Iris pigment epithelial cell (primary cell): Measurements from ENCODE around the gene IFT122.
"Not testable (repeated sequence)": the region's sequence is repeated elsewhere in the genome, so short reads cannot be mapped to it uniquely, and the experiment has no call there.

Experiments
- DNase-seq: peaks from one replicate; pipeline ENCODE4 v3.0.0-alpha.2; 2011; ENCODE audit warnings: low read depth

IFT122 gene

DNA sequence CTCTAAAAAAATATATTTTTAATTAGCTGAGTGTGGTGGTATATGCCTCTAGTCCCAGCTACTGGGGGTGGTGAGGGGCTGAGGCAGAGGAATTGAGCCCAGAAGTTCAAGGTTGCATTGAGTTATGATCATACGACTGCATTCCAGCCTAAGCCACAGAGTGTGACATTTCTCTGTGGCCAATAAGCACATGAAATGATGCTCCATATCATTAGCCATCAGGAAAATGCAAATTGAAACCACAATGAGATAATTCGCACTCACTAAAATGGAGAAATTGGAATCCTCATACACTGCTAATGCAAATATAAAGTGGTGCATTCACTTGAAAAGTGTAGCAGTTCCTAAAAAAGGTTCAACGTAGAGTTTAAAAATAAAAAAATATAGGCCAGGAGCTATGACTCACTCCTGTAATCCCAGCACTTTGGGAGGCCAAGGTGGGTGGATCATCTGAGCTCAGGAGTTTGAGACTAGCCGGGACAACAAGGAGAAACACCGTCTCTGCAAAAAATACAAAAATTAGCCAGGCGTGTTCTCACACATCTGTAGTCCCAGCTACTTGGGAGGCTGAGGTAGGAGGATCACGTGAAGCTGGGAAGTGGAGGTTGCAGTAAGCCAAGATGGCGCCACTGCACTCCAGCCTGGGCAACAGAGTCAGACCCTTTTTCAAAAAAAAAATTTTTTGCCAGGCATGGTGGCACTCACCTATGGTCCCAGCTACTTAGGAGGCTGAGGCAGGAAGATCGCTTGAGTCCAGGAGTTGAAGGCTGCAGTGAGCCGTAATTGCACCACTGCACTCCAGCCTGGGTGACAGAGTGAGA is 35.2 kb downstream of the IFT122 start:
- no peak for DNase-seq

DNA sequence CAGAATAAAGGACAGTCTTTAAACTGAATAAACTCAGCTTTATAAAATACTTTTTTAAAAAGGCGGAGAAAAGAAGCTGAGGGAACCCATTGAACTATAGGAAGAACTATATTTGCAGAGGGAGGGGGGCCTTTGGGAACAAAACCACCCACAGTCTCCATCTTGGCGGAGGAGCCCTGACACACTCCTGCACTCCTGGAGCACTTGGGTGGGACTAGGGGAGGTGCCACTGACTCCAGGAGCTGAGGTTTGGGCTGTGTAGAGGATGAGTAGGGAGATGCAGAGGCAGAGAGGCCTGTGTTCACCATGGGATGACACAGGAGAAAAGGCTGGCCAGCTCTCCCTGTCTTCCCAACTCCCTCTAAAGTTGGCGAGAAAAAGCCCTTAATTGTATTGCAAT is 35.8 kb downstream of the IFT122 start:
- DNase-seq: no peak

DNA sequence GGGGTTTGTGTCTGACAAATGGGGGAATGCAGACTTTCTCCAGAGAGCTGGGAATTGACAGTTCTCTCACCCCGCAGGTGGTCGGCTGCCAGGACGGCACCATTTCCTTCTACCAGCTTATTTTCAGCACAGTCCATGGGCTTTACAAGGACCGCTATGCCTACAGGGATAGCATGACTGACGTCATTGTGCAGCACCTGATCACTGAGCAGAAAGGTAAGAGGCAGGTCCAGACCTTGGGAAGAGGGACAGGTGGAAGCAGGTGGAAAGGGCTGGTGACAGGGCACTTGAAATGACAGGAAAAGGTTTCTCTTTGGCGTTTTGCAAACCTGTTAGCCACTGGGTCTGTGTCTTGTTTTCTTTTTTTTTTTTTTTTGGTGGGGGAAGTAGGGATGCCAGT is 36.6 kb downstream of the IFT122 start:
- no peak for DNase-seq

DNA sequence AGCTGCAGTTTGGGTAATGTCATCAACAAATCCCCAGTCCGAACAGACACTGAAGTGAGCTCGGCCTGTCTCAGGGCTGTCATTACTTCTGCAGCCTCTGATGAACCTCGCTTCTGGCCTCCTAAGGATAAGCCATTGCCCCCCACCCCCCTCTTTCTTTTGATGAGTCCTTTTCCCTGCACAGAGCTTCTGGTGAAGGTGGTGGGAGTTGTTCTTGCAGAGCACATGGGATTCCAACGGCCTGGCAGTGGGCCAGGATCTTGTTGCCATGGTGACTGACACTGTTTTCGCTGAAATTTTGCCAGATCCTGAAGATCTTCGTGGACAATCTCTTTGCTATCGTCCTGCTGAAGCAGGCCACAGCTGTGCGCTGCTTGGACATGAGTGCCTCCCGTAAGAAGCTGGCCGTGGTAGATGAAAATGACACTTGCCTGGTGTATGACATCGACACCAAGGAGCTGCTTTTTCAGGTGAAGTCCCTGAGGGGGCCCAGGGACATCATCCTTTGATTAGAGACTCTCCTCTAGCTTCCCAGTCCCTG is 41.3 kb downstream of the IFT122 start:
- DNase-seq: peak; percentile 51

DNA sequence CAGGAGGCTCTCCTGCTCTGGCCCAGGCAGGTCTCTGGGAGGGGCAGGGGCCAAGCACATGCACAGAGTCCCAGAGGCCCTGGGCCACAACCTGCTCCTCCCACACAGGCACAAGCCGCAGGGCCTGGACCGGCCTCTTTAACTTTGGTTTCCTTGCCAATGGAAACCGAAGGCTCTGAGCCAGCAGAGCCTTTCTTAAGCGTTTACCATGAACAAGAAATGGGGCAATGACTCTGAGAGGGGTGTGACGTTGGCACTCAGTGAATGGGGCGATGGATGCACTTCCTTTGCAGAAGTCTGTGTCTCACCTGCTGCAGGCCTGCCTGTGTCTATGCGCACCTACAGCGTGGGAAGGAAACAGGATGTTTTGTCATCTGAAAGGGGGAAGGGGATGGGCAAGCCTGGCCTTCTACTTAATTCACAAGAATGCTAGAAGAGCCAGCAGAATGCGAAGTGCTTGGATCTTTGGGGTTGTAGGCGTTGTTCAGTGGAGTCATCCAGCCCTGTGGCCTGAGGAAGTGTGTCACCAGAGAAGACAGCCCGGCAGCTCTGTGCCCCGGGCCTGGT is 41.8 kb downstream of the IFT122 start:
- DNase-seq: no peak

DNA sequence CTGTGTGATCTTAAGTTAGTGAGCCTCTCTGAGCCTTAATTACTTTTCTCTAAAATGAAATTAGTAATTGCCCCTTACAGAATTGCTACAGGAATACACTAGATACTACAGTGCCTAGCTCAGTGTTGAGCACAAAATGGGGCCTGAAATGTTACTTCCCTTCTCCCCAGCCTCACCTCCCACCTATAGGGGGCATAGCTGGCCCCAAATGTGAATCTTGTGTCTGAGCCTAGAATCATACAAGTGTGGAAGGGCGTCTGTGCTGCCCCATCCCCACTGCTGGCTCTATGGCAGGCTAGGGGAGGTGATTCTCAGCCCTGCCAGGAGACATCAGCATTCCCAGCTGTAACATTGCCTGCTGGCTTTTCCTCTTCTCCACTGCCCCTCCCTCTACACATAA is 42.7 kb downstream of the IFT122 start:
- no peak for DNase-seq

DNA sequence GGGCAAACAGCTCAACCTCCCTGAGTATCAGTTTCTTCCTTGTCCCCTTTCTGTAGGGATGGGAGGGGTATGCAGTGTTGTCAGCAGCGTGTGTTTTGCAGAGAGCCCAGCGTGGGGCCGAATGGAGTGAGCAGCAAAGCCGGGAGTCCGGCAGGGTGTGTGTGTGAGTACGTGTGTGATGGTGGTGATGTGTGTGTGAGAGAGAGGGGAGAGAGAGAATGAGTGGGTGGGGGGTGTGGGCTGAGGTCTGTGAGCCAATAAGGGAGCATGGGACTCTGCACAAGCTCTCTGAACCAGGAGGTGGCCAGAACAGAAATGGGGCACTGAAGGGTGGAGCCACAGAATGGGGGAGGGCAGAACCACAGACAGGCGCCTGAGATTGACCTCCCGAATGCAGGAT is 43.8 kb downstream of the IFT122 start:
- no peak for DNase-seq

DNA sequence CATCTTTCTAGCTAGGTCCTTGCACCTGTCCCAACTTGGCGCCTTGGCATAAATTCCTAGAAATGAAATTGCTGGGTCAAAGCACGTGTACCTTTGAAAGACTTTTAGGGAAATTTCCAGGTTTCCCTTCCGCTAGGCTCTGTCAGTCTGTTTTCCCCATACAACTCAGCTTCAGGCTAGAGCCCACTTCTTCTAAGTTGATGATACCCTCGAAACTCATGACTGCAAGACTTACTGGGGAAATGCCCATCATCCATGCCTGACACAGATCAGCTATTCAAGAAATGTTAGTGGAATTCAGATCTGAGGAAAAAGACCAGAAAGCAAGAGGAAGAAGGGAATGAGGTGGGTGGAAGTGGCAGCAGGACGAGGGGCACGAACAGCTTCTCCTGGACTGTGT is 45.1 kb downstream of the IFT122 start:
- not testable (repeated sequence) for DNase-seq

DNA sequence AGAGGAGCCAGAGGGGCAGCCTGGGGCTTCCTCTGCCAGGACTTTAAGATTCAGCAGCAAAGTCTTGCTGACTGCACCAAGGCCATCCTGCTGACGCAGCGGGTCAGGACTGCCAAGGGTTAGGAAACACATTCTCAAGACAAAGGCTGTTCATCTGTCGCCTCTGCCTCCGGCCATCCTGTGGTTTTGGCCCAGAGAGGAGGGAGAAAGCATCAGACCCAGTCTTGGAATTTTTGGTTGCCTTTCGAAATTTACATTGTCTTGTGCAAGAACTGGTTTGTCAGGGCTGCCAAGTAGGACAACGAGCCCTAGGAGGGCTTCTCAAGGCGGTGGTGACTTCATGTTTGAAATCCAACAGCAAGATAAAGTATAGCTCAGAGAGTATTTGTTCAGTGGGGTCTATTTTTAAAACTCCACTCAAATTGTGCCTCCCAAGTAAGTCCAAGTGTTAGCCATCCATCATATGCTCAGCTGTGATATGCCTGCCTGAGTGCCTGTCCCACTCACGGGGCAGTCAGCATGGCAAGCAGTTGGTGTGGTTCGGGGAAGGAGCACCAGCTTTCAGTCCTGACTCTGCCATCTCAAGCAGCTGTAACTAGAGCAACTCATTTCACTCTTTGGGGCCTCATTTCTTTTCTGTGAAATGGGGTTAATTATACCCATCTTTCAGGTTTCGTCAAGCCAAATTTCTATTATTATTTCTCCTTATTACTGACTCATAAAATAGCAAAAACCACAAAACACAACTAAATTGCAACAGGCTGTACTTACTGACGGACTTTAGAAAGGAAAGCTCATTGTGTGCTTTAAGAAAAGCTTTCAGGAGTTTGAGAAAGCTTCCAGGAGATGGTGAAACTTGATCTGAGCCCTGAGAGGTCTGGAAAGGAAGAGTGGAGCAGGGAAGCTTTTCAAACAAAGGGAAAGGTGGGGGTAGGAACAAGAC is 46.0 kb downstream of the IFT122 start:
- peak; percentile 96 for DNase-seq

DNA sequence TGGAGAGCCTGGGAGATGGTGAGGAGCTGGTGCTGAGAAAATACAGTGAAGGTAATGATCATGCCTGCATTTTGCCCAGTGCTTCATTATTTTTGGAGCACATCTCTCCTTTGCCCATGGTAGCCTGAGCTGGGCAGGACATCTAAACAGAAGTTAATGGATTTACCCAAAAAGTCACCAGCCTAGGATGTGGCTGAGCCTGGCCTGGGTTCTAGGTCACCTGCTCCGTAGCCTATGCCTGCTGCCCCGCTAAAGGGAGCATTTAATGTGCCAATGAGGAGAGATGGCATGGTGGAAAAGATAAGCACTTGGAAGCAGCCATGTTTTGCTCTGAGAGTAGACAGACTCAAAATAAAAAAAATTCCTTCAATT is 46.6 kb downstream of the IFT122 start:
- no peak for DNase-seq

DNA sequence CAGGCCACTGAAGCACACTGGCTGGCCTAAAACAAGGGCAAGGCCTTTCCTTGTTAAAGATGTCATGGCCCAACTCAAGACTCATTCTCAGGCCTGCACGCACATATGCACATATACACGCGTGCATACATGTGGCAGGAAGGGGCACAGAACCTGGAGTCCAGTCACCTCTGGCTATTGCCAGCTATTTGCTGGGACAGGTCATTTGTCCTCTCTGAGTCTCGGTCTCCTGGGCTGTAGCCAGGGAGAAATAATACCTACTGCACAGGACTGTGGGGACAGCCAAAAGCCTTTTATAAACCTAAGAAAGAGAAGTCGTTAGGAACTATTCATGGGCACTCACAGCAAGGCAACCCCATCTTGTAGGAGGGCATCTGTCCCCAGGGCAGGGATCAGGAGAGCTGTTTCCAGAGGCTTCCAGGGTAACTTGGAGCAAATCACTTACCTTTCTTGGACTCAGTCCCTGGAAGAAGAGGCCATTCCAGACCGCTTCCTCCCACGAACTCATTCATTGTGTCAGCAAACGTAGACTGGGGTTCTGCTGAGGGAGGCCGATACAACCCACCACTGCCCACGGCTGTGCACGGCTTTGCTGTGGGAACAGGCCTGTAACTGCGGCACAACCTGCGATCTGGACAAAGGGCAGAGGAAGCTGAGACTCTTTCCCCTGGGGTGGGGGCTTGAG is 47.3 kb downstream of the IFT122 start:
- no peak for DNase-seq

DNA sequence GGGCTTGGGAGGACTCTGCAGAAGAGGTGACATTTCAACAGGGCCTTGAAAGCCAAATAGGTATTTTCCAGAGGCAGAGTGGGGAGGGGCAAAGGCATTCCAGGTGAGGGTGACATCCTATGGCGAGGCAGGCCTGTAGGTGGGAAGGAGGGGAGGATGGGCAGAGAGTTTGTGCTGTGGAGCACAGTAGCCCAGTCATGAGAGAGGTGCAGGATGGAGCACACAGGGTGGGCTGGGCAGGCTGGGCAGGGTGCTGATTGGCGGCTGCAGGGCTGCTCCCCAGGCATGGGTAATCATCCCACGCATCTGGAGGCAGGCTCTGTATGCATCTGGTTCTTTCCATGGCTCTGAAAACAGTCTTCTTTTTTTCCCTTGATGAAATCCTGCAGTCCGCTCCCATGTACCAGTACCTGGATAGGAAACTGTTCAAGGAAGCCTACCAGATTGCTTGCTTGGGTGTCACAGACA is 47.9 kb downstream of the IFT122 start:
- DNase-seq: not testable (repeated sequence)

DNA sequence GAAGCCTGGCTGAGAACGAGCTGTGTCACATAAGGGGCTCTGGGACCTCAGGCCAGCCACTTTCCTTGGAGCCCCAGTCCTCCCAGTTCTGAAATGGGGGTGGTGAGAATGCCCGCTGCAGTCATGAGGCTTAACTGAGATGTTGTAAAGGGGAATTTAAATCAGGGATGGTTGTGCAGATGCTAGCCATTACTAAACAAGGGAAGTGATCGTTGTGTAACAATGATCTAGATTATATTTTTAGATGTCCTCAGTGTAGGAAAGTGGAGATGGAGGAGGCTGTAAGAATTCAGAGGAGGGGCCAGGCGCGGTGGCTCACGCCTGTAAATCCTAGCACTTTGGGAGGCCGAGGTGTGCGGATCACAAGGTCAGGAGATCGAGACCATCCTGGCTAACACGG is 49.2 kb downstream of the IFT122 start:
- not testable (repeated sequence) for DNase-seq

DNA sequence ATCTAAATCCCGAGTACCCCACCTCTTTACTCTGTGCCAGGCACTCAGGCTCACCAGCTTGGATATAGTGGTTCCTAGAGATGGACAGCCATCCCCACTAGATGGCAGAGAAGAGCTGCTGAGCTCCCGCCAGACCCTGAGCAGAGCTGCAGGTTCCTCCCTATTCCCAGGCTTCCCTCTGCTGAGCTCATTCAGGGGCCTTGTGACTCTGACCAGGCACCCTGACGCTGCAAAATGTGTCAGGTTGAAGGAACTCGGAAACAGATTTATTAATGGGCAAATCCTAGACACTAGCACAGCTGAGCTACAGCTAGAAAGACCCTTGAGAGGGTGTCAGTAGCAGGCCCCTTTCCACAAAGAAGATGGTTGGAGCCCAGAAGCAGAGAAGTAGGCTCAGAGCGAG is 50.2 kb downstream of the IFT122 start:
- DNase-seq: peak; percentile 96

DNA sequence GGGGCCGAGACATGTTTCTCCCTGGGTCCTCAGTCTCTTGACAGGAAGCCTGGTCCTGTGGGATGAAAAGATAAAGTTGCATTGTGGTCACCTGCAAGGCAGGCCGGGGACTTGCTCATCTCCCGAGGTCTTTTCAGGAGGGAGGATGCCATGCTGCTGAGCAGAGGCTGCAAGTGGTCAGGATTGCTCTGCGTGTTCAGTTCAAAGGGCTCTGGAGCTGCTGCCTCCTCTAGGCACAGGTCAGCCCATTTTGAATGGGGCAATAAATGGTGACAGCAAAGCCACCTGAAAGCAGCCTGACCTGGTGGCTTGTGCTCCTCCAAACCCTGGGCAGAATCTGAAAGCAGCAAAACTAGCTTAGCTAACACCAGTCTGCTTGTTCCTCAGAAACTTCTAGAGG is 51.1 kb downstream of the IFT122 start:
- not testable (repeated sequence) for DNase-seq

DNA sequence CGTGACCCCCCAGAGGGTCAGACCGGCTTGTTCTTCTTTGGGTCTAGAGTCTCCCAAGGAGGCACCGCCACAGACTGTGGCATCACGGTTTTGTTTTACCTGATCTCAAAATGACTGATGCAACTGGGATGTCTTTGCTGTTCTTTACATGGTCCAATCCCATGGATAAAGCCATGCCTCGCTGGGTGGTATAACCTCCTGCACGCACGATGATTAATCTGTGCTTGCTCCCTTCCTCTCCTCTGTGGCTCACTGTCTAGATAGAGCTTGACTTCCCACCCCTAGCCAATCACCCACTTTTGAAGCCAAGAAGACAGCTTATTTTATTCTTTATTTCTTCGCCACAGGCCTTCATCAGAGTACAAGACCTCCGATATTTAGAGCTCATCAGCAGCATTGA is 51.8 kb downstream of the IFT122 start:
- DNase-seq: peak; percentile 86

DNA sequence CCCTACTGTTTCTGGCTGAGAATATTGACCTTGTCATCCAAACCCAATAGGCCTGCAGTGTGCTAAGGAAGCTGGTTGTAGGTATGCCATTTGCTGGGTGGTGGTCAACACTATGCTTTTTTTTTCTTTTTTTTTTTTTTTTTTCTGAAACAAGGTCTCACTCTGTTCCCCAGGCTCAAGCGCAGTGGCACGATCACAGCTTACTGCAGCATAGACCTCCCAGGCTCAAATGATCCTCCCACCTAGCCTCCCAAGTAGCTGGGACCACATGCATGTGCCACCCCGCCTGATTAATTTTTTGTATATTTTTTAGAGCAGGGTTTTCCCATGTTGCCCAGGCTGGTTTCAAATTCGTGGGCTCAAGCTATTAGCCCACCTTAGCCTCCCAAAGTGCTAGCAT is 52.7 kb downstream of the IFT122 start:
- DNase-seq: no peak

DNA sequence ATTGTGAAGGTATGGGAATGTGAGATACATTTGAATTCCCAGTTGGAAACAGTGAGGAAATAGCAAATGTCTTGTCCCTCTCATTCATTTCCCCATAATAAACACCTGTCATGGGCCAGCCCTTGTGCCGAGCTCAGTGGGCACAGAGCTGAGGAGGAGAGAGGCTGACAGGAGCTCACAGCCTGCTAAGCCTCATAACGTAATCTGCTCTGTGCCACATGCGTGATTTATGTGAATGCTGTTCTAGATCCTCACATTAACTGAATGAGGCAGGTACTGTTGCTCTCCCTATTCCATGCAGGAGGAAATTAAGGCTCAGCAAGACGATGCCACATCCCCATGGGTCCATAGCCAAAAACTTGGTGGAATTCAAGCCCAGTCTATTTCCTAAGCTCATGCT is 53.2 kb downstream of the IFT122 start:
- no peak for DNase-seq

DNA sequence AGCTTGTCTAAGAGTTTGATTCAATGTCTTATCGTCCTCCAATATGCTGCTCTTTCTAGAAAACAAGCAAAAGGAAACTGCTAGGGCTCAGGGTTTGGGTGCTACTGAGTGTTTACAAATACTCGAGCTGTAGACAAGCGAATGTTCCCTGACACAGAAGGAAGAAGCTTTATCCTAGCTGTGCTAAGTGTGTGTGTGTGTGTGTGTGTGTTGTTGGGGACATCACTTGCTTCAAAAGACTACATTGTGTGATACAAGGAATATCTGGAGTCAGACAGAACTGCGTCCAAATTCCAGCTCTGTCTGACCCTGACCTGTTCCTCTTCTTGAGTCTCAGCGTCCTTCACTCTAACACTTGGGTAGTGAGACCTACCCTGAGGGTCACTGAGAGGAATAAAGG is 54.5 kb downstream of the IFT122 start:
- peak; percentile 30 for DNase-seq

DNA sequence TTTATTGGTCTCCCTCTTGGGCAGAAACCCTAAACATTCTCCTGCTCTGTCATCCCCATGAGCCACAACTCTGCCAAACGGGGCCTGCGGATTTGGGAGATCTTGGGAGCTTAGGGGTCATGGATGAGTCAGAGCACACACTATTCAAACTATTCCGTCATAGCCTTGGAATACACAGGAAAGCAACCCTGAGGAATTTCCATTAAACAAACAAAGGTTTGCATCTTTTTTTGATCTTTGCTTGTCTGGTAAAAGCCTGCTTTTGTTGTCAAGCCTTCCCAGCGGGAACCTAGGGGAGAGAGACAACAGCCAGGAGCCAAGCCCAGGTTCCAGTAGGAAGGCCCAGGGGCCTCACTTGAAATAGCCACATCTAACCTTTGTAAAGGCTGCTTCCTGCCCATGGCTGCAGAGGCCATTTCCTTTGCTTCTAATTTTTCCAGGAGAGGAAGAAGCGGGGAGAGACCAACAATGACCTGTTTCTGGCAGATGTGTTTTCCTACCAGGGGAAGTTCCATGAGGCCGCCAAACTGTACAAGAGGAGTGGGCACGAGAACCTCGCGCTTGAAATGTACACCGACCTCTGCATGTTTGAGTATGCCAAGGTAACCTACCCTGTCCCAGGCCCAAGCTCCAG is 55.1 kb downstream of the IFT122 start:
- DNase-seq: peak; percentile 70

DNA sequence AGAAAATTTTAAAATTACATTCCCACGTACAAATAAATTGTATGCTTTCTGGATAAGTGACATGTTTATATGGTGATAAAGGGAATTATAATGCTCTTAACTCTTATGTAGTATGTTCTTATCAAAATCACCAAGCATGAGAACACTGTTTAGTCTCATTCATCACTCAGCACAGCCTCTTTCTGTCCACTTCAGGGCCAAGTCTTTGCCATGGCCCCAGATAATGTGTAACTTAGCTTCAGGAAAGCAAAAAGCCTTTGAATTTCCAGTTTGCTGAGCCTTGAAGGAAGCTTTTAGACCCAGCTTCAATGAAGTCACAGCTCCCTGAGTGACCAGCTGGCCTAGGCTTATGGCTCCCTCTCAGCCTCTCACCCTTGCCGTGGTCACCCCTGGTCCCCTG is 57.9 kb downstream of the IFT122 start:
- not testable (repeated sequence) for DNase-seq
